Type B pancreatic cell (in vitro differentiated cells): ENCODE data around the gene CORIN. TPM values are rescaled to one million over a fixed set of nuclear protein-coding genes. Genes with fewer than 3 reads are reported as not detected.

ENCODE experiments used
- DNase-seq: peaks from one replicate; pipeline ENCODE4 v3.0.0; 2021; ENCODE audit warnings: mixed read lengths; ENCODE audit not compliant: unreplicated experiment; ENCODE audit errors: extremely low spot score
- H3K27ac Mint-ChIP-seq: 2 replicates; pipeline ENCODE4 v1.8.0; 2021; ENCODE audit warnings: mild to moderate bottlenecking, mixed read lengths
- H3K27me3 Mint-ChIP-seq: 2 replicates; pipeline ENCODE4 v1.8.0; 2021; ENCODE audit warnings: mixed read lengths
- H3K36me3 Mint-ChIP-seq: 2 replicates; pipeline ENCODE4 v1.8.0; 2021; ENCODE audit warnings: mixed read lengths
- H3K4me1 Mint-ChIP-seq: one replicate; pipeline ENCODE4 v1.8.0; 2021; ENCODE audit warnings: mixed read lengths; ENCODE audit not compliant: unreplicated experiment
- H3K4me3 Mint-ChIP-seq: 2 replicates; pipeline ENCODE4 v1.8.0; 2021; ENCODE audit warnings: mild to moderate bottlenecking, mixed read lengths
- H3K9me3 Mint-ChIP-seq: 2 replicates; pipeline ENCODE4 v1.8.0; 2021; ENCODE audit warnings: mixed read lengths
- CTCF ChIP-seq: fragments of 200-600 bp; sonication (generic); conservative IDR thresholded peaks from 2 replicates; pipeline ENCODE4 v1.5.0; 2021; ENCODE audit warnings: antibody characterized with exemption, mild to moderate bottlenecking
- total RNA-seq: library from RNA; stranded (reverse); gene quantifications from 2 replicates; pipeline ENCODE4 v1.2.1, GENCODE V29; 2021; ENCODE audit warnings: low replicate concordance

The CORIN gene
- total RNA-seq, 1 donor from 2014 or later, result 34.6 TPM

GRCh38 chr4:47661741-47662140 is 176.1 kb downstream of the CORIN start:
- Mint-ChIP-seq H3K4me3 (no peak overlapping the region), H3K27me3 (no peaks in the 10 kb centered on the region), H3K9me3 (no peaks in the 10 kb centered on the region), H3K4me1 (no peaks in the 10 kb centered on the region), H3K36me3 (no peaks in the 10 kb centered on the region), H3K27ac (no peak overlapping the region)
- TF ChIP-seq CTCF, result no peak
- no peak for DNase-seq

GRCh38 chr4:47659342-47659741 is 178.5 kb downstream of the CORIN start:
- TF ChIP-seq CTCF, result no peak
- Mint-ChIP-seq H3K9me3 (no peaks in the 10 kb centered on the region), H3K4me3 (no peak overlapping the region), H3K36me3 (no peaks in the 10 kb centered on the region), H3K27ac (no peak overlapping the region), H3K27me3 (no peaks in the 10 kb centered on the region), H3K4me1 (no peaks in the 10 kb centered on the region)
- no peak for DNase-seq

GRCh38 chr4:47654972-47655693 is 182.7 kb downstream of the CORIN start:
- Mint-ChIP-seq H3K36me3 (no peaks in the 10 kb centered on the region), H3K27me3 (peaks cover 6% of the 10 kb centered on the region), H3K9me3 (no peaks in the 10 kb centered on the region), H3K4me1 (peaks cover 5% of the 10 kb centered on the region), H3K27ac (no peak overlapping the region), H3K4me3 (no peak overlapping the region)
- TF ChIP-seq CTCF, result no peak
- DNase-seq, result no peak

GRCh38 chr4:47652092-47652491 is 185.8 kb downstream of the CORIN start:
- TF ChIP-seq CTCF, result no peak
- Mint-ChIP-seq H3K27ac (no peak overlapping the region), H3K27me3 (peaks cover 6% of the 10 kb centered on the region), H3K4me3 (no peak overlapping the region), H3K9me3 (no peaks in the 10 kb centered on the region), H3K36me3 (no peaks in the 10 kb centered on the region), H3K4me1 (peaks cover 5% of the 10 kb centered on the region)
- DNase-seq, result no peak

GRCh38 chr4:47651231-47651630 is 186.6 kb downstream of the CORIN start:
- TF ChIP-seq CTCF, result no peak
- Mint-ChIP-seq H3K4me3 (no peak overlapping the region), H3K27ac (no peak overlapping the region), H3K4me1 (peaks cover 5% of the 10 kb centered on the region), H3K27me3 (peaks cover 6% of the 10 kb centered on the region), H3K36me3 (no peaks in the 10 kb centered on the region), H3K9me3 (no peaks in the 10 kb centered on the region)
- no peak for DNase-seq
